CD4-positive, CD25-positive, alpha-beta regulatory T cell (primary cell): ENCODE results near the gene FITM1. TPM values are rescaled to one million over a fixed set of nuclear protein-coding genes. Genes with fewer than 3 reads are reported as not detected.

Source experiments
- ATAC-seq, 2 donors: fragments of 150-1000 bp; cut with Tn5 transposase; one replicate each; pipeline ENCODE4 v1.10.0; 2021; ENCODE audit warnings: low read depth in 2 of 2, moderate number of reproducible peaks in 2 of 2, moderate library complexity in 1 of 2
- DNase-seq, 3 donors: peaks; one replicate each; pipeline versions ENCODE4 v3.0.0 to v3.0.0-alpha.2; 2012 to 2022; ENCODE audit warnings: mixed read lengths in 1 of 3
- H3K27ac ChIP-seq: one replicate; pipeline ENCODE4 v1.7.0; 2013; ENCODE audit warnings: mild to moderate bottlenecking, low read length; ENCODE audit not compliant: insufficient read depth, poor library complexity, severe bottlenecking
- H3K27me3 ChIP-seq: one replicate; pipeline ENCODE4 v1.7.0; 2013; ENCODE audit warnings: low read length; ENCODE audit not compliant: control insufficient read depth, insufficient read depth
- H3K36me3 ChIP-seq: one replicate; pipeline ENCODE4 v1.7.0; 2013; ENCODE audit warnings: mild to moderate bottlenecking, low read length, moderate library complexity; ENCODE audit not compliant: control insufficient read depth, insufficient read depth
- H3K4me1 ChIP-seq: 2 replicates; pipeline ENCODE4 v1.7.0; 2013; ENCODE audit warnings: mild to moderate bottlenecking, low read length; ENCODE audit not compliant: insufficient read depth, control insufficient read depth, poor library complexity, severe bottlenecking
- H3K4me3 ChIP-seq: one replicate; pipeline ENCODE4 v1.7.0; 2013; ENCODE audit warnings: low read depth, mild to moderate bottlenecking, low read length, moderate library complexity
- H3K9me3 ChIP-seq, 2 experiments: 1 replicate in 1 of 2; 2 replicates in 1 of 2; pipeline ENCODE4 v1.7.0; 2013; ENCODE audit warnings: low read length in 2 of 2, mild to moderate bottlenecking in 1 of 2, moderate library complexity in 1 of 2; ENCODE audit not compliant: control insufficient read depth in 2 of 2
- H3K27ac Mint-ChIP-seq, 3 donors: one replicate each; pipeline ENCODE4 v1.8.0; 2020 to 2022; ENCODE audit warnings: mild to moderate bottlenecking in 3 of 3, mixed read lengths in 3 of 3, moderate library complexity in 2 of 3
- H3K27me3 Mint-ChIP-seq: one replicate; pipeline ENCODE4 v1.8.0; 2022; ENCODE audit warnings: mild to moderate bottlenecking, mixed read lengths
- H3K36me3 Mint-ChIP-seq: one replicate; pipeline ENCODE4 v1.8.0; 2020; ENCODE audit warnings: mixed read lengths
- H3K4me1 Mint-ChIP-seq, 4 donors: one replicate each; pipeline ENCODE4 v1.8.0; 2020 to 2022; ENCODE audit warnings: mixed read lengths in 4 of 4, mild to moderate bottlenecking in 1 of 4
- H3K4me3 Mint-ChIP-seq, 4 donors: one replicate each; pipeline ENCODE4 v1.8.0; 2020 to 2022; ENCODE audit warnings: mild to moderate bottlenecking in 4 of 4, mixed read lengths in 4 of 4, moderate library complexity in 3 of 4
- H3K9me3 Mint-ChIP-seq, 7 donors: one replicate each; pipeline ENCODE4 v1.8.0; 2020 to 2022; ENCODE audit warnings: mixed read lengths in 7 of 7, mild to moderate bottlenecking in 3 of 7, moderate library complexity in 2 of 7
- polyA plus RNA-seq, 4 donors: library from polyadenylated mRNA; unstranded; fragments of 300-500 nt; fragmentation: Illumina TruSeq; gene quantifications; one replicate each; pipeline ENCODE4 v1.2.3, GENCODE V29; 2021
- total RNA-seq: library from RNA; stranded (reverse); gene quantifications from one replicate; pipeline ENCODE4 v1.2.3, GENCODE V29; 2022

Gene FITM1
- total and polyA plus RNA-seq, 5 donors from 2014 or later, result 0.20 to 1.1 (median 0.33) TPM; not detected in 1

- Mint-ChIP-seq H3K27ac (peak overlapping the region in 1 of 3 donors; percentile 20), H3K4me3 (no peak overlapping the region), H3K36me3 (peaks cover 24% of the 10 kb centered on the region), H3K4me1 (peaks cover 0 to 16% (median 8%) of the 10 kb centered on the region in 4 donors), H3K27me3 (no peaks in the 10 kb centered on the region), H3K9me3 (no peaks in the 10 kb centered on the region)
- ATAC-seq, result no peak
- Histone ChIP-seq H3K9me3 (no peaks in the 10 kb centered on the region), H3K27me3 (no peaks in the 10 kb centered on the region), H3K4me1 (peaks cover 4% of the 10 kb centered on the region), H3K36me3 (peaks cover 19% of the 10 kb centered on the region), H3K27ac (no peak overlapping the region), H3K4me3 (no peak overlapping the region)
- DNase-seq, result no peak
Measured at GRCh38 chr14:24126939-24127338, 3.5 kb upstream of the FITM1 start.

GRCh38 chr14:24127673-24128072 is 2.8 kb upstream of the FITM1 start:
- no peaks in the 10 kb centered on the region for H3K27me3 Mint-ChIP-seq
- DNase-seq, result no peak
- no peak for ATAC-seq
- H3K36me3 ChIP-seq, result peaks cover 15% of the 10 kb centered on the region
- H3K9me3 Mint-ChIP-seq, result no peaks in the 10 kb centered on the region
- no peak overlapping the region for H3K27ac ChIP-seq
- H3K4me1 Mint-ChIP-seq, result peaks cover 0 to 23% (median 12%) of the 10 kb centered on the region in 4 donors
- no peak overlapping the region for H3K27ac Mint-ChIP-seq
- peaks cover 11% of the 10 kb centered on the region for H3K4me1 ChIP-seq
- H3K27me3 ChIP-seq, result no peaks in the 10 kb centered on the region
- no peak overlapping the region for H3K4me3 ChIP-seq
- no peak overlapping the region for H3K4me3 Mint-ChIP-seq
- H3K9me3 ChIP-seq, result no peaks in the 10 kb centered on the region
- H3K36me3 Mint-ChIP-seq, result peaks cover 21% of the 10 kb centered on the region

- Mint-ChIP-seq H3K9me3 (no peaks in the 10 kb centered on the region), H3K4me3 (no peak overlapping the region), H3K36me3 (peaks cover 8% of the 10 kb centered on the region), H3K27ac (no peak overlapping the region), H3K27me3 (peaks cover 4% of the 10 kb centered on the region), H3K4me1 (peaks cover 5 to 29% (median 18%) of the 10 kb centered on the region in 4 donors)
- Histone ChIP-seq H3K9me3 (no peaks in the 10 kb centered on the region), H3K4me3 (no peak overlapping the region), H3K36me3 (no peaks in the 10 kb centered on the region), H3K4me1 (peaks cover 15% of the 10 kb centered on the region), H3K27ac (no peak overlapping the region), H3K27me3 (no peaks in the 10 kb centered on the region)
- no peak for ATAC-seq
- DNase-seq, result no peak
Measured at GRCh38 chr14:24129410-24129998, 955 bp upstream of the FITM1 start.

GRCh38 chr14:24130717-24131548 is 474 bp downstream of the FITM1 start:
- Histone ChIP-seq H3K27ac (no peak overlapping the region), H3K27me3 (no peaks in the 10 kb centered on the region), H3K4me1 (peaks cover 24% of the 10 kb centered on the region), H3K4me3 (no peak overlapping the region), H3K9me3 (no peaks in the 10 kb centered on the region), H3K36me3 (no peaks in the 10 kb centered on the region)
- Mint-ChIP-seq H3K36me3 (peaks cover 4% of the 10 kb centered on the region), H3K9me3 (peaks cover 0 to 1% (median 0%) of the 10 kb centered on the region in 7 donors), H3K27me3 (peaks cover 4% of the 10 kb centered on the region), H3K4me3 (peak overlapping the region in 2 of 4 donors; percentile 19 to 61), H3K27ac (peak overlapping the region in 2 of 3 donors; percentile 9 to 62), H3K4me1 (peaks cover 10 to 36% (median 26%) of the 10 kb centered on the region in 4 donors)
- no peak for DNase-seq
- ATAC-seq, result no peak

GRCh38 chr14:24131549-24131966 is 1.1 kb downstream of the FITM1 start:
- Histone ChIP-seq H3K9me3 (no peaks in the 10 kb centered on the region), H3K36me3 (no peaks in the 10 kb centered on the region), H3K27ac (peak overlapping the region; percentile 41), H3K27me3 (no peaks in the 10 kb centered on the region), H3K4me1 (peaks cover 27% of the 10 kb centered on the region), H3K4me3 (no peak overlapping the region)
- Mint-ChIP-seq H3K27ac (peak overlapping the region; percentile 91 to 95 (median 93)), H3K4me1 (peaks cover 10 to 38% (median 27%) of the 10 kb centered on the region in 4 donors), H3K36me3 (peaks cover 4% of the 10 kb centered on the region), H3K27me3 (peaks cover 4% of the 10 kb centered on the region), H3K9me3 (peaks cover 0 to 1% (median 0%) of the 10 kb centered on the region in 7 donors), H3K4me3 (peak overlapping the region in 2 of 4 donors; percentile 10 to 29)
- ATAC-seq (no peak), DNase-seq (no peak)

- Mint-ChIP-seq H3K27ac (peak overlapping the region; percentile 93 to 95 (median 93)), H3K9me3 (peaks cover 0 to 1% (median 0%) of the 10 kb centered on the region in 7 donors), H3K27me3 (peaks cover 4% of the 10 kb centered on the region), H3K4me1 (peaks cover 10 to 44% (median 33%) of the 10 kb centered on the region in 4 donors), H3K36me3 (peaks cover 8% of the 10 kb centered on the region), H3K4me3 (peak overlapping the region; percentile 40 to 81 (median 70))
- Histone ChIP-seq H3K9me3 (no peaks in the 10 kb centered on the region), H3K4me1 (peaks cover 33% of the 10 kb centered on the region), H3K4me3 (no peak overlapping the region), H3K27ac (peak overlapping the region; percentile 41), H3K27me3 (no peaks in the 10 kb centered on the region), H3K36me3 (no peaks in the 10 kb centered on the region)
- peak in 2 of 3 donors; percentile 43 to 57 for DNase-seq
- ATAC-seq, result no peak
Measured at GRCh38 chr14:24132061-24132685, 1.7 kb downstream of the FITM1 start.

- Mint-ChIP-seq H3K4me1 (peaks cover 10 to 48% (median 37%) of the 10 kb centered on the region in 4 donors), H3K27ac (peak overlapping the region; percentile 90 to 95 (median 93)), H3K9me3 (peaks cover 0 to 1% (median 0%) of the 10 kb centered on the region in 7 donors), H3K4me3 (peak overlapping the region in 3 of 4 donors; percentile 40 to 81 (median 59)), H3K27me3 (peaks cover 4% of the 10 kb centered on the region), H3K36me3 (peaks cover 10% of the 10 kb centered on the region)
- no peaks in the 10 kb centered on the region for H3K27me3 ChIP-seq
- peaks cover 6% of the 10 kb centered on the region for H3K36me3 ChIP-seq
- DNase-seq (no peak), ATAC-seq (no peak)
- peaks cover 41% of the 10 kb centered on the region for H3K4me1 ChIP-seq
- H3K9me3 ChIP-seq, result no peaks in the 10 kb centered on the region
- peak overlapping the region; percentile 41 for H3K27ac ChIP-seq
- H3K4me3 ChIP-seq, result no peak overlapping the region
Measured at GRCh38 chr14:24132976-24133375, 2.5 kb downstream of the FITM1 start.
